Measurements from ENCODE around the gene PFDN2.

PFDN2 gene

DNA sequence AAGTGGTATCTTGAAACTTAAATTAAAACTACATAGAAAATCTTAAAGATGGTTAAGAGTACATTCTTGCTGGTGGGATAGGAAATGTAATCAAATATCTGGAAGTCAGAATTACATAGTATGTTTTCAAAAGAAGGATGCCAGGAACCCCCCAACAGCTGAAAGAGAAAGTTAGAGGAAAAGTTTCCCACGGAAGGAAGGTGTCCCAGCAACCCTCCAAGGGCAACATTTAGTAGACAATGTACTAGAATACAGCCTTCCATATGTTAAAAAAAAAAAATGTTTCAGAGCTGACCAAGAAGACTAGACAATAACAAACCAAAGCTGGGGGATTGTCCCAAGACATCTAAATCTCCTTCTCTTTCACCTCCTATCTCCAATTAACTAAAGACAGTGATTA lies 12.4 kb upstream of the PFDN2 start:
- no peak for DNase-seq (ENCODE audit: low read depth)
- TF ChIP-seq, protein P1, sequence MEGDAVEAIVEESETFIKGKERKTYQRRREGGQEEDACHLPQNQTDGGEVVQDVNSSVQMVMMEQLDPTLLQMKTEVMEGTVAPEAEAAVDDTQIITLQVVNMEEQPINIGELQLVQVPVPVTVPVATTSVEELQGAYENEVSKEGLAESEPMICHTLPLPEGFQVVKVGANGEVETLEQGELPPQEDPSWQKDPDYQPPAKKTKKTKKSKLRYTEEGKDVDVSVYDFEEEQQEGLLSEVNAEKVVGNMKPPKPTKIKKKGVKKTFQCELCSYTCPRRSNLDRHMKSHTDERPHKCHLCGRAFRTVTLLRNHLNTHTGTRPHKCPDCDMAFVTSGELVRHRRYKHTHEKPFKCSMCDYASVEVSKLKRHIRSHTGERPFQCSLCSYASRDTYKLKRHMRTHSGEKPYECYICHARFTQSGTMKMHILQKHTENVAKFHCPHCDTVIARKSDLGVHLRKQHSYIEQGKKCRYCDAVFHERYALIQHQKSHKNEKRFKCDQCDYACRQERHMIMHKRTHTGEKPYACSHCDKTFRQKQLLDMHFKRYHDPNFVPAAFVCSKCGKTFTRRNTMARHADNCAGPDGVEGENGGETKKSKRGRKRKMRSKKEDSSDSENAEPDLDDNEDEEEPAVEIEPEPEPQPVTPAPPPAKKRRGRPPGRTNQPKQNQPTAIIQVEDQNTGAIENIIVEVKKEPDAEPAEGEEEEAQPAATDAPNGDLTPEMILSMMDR (conservative IDR thresholded peaks at IDR 0.05; ENCODE audit: low read length), result no peak
- no peak overlapping the region for H3K4me3 ChIP-seq (ENCODE audit: low read length)

DNA sequence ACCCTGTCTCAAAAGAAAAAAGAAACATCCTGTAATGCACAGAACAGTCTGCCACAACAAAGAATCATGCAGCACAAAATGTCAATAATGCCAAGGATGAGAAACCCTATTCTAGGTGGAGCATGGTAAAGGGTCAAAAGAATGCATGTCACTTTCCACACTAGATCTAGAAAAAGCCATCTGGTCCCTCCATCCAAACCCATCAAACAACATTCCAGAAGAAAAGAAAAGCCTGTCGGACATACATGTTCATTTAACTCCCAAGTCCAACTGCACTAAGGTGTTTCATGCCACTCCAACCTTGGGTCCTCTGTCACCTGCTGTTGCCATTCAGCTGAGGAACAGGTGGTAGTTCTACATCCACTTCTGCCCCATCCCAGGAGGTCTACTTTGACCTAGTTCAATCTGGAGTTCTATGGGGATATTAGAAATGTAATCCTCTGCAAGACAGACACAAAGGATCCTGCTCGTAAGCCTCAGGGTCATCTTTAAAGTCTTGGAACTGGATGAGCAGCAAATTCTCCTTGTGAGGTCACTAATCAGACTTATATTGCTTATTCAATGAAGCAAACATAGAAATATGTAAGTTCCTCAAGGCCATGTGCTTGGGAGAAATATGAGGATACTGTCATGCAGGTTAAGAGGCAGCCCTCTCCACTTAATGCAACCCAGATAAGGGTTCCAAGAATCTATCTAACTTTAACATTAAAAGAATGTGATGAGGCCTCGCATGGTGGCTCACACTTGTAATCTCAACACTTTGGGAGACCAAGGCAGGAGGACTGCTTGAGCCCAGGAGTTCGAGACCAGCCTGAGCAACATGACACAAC lies 11.0 kb upstream of the PFDN2 start:
- TF ChIP-seq, protein P1 (conservative IDR thresholded peaks at IDR 0.05; ENCODE audit: low read length), result no peak
- no peak overlapping the region for H3K4me3 ChIP-seq (ENCODE audit: low read length)
- no peak for DNase-seq (ENCODE audit: low read depth)

DNA sequence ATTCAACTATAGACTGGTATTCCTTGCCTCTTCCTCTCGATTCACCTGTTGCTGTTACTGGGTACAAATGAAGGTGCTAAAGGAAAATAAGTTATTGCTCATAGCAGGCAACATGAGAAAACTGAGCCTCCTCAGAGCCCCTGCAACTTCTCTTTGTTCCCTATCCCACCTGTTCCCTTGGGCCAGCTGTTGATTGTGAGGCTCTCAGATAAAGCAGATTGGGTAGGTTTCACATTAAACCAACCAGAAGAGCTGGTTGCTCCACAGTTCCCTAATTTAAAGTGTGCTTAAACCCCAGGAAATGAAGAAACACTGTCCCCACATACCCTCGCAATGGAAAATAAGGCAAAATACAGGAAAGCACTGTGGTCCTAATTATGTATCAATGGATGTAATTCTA lies 9.8 kb upstream of the PFDN2 start:
- DNase-seq (ENCODE audit: low read depth), result no peak
- TF ChIP-seq, protein P1 (conservative IDR thresholded peaks at IDR 0.05; ENCODE audit: low read length), result no peak

DNA sequence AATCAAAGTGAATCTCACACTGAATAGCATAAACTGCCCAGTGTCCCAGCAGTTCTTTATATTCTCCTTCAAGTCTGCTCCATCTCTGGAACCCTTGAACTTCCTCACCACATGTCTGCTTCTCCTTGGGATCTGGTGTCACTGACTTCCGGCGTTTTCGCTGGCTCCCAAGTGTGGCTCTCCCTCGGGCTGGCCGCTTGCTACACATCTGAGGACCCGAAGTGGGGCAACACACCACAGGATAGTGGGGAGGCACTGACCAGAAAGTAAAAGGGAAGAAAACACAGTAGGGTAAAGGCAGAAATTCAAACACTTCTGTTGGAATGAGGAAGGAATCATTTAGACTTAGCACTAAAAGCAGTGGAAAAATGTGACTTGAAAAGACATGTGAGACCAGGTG lies 5.1 kb upstream of the PFDN2 start:
- DNase-seq (ENCODE audit: low read depth), result no peak
- TF ChIP-seq, protein P1 (conservative IDR thresholded peaks at IDR 0.05; ENCODE audit: low read length), result no peak
- H3K4me3 ChIP-seq (ENCODE audit: low read length), result no peak overlapping the region

More for the DNA sequence above, 9.8 kb upstream of the PFDN2 start:
- no peak overlapping the region for H3K4me3 ChIP-seq (ENCODE audit: low read length)

DNA sequence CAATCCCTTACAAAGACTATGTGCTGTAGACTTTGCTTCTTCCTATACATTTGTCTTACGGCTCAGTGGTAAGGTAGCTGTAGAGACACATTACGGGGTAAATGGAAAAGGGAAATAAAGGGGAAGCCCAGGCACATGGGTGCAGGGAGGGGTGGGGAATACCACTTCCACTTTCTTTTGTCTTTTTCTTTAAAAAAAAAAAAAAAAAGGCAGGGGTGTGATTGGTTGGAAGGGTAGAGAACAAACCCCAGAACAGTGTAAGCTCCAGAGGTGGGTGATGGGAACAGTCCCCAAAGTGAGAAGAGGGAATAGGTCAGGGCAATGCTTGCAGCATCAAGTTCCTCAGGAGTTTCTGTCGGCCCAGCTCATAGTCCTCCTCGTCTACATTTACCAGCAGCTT lies 4.0 kb upstream of the PFDN2 start:
- H3K4me3 ChIP-seq (ENCODE audit: low read length), result no peak overlapping the region
- TF ChIP-seq, protein P1 (conservative IDR thresholded peaks at IDR 0.05; ENCODE audit: low read length), result no peak
- no peak for DNase-seq (ENCODE audit: low read depth)

DNA sequence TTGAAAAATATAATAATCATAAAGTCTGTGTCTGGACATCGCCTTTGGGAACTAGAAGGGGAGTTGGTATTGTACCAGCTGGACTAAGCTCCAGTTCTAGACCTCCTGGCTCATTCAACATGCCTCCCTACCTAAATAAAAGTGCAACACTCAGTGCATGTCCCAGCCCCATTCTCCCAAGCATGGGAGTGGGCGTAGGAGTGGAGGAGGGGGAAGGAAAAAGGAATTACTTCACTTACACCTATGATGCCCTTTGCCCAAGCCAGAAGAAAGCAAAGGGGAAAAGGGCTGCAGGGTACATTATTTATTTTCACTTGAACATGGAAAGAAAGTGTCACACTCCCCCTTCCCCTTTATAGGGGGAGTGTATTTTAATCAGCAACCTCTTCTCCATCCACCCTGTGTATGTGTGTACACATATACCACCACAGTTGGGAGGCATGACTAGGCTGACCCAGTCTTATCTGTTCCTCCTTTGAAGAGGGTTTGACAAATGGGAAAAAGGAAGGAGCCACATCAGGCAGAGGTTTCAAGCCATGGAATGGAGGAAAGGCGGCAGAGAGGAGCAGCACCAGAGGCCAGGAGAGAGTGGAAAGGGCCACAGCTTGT lies 3.3 kb upstream of the PFDN2 start:
- H3K4me3 ChIP-seq (ENCODE audit: low read length), result no peak overlapping the region

More for the DNA sequence above, 3.3 kb upstream of the PFDN2 start:
- no peak for DNase-seq (ENCODE audit: low read depth)
- TF ChIP-seq, protein P1 (conservative IDR thresholded peaks at IDR 0.05; ENCODE audit: low read length), result no peak

Data from AG10803 (cell line).